NB4 (cell line): ENCODE measurements around the gene LHX4.
A peak's percentile ranks its signal among the peaks of the same experiment; 100 is the strongest.

Experiments
- DNase-seq: peaks from one replicate; pipeline ENCODE4 v3.0.0; 2010; ENCODE audit warnings: low read depth
- H3K4me3 ChIP-seq: one replicate; pipeline ENCODE4 v1.5.1; 2011; ENCODE audit warnings: mild to moderate bottlenecking, low read depth, low read length, moderate library complexity
- MYC ChIP-seq: IDR thresholded peaks from 2 replicates; pipeline ENCODE4 v1.6.1; 2011; ENCODE audit warnings: low read depth, low read length
- POLR2A ChIP-seq: IDR thresholded peaks from 2 replicates; pipeline ENCODE4 v1.6.1; 2011; ENCODE audit warnings: mild to moderate bottlenecking; ENCODE audit not compliant: insufficient read length; ENCODE audit errors: extremely low read depth
- TF ChIP-seq, protein P1 (sequence below): IDR thresholded peaks from 2 replicates; pipeline ENCODE4 v1.6.1; 2011; ENCODE audit warnings: low read depth, low read length
- TF ChIP-seq, protein P2 (sequence below): IDR thresholded peaks from one replicate; pipeline ENCODE4 v1.5.1; 2012; ENCODE audit warnings: low read depth, low read length

Gene LHX4

DNA sequence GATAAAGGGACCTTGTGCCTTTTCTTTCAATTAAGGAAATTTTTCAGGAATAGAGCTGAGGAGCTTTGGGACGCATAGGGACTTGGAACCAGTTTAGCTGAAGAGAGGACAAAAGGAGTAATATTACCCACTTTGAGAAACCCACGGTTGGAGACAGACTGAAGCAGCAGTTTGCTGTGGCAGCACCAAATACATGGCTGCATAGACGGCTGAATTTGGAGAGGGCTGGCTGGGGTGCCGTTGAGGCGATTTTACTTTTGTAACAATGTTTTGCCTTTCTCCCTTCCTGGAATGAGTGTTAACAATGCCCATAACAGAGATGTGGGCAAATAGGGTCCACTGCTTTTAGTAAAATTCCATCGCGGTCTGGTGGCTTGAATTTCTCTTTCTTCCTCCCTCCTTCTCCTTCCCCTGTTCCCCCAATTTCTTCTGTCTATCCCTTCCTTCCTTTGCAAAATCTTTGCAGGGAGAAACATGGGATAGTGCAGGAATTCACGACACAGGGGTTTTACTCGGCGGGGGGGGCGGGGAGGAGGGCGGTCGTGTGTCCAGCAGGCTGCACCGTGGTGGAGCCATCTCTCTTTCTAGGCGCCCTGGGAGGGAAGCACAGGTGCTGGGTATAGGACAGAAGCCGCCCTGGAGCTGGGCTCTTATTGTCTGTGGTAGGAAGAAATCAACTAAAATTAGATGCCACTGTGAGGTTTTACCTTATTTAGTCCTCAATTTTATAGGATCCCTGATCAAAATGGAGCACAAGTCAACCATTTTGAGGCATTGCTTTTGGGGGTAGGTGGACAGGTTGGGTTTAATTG, 6.8 kb downstream of the LHX4 start:
- no peak overlapping the region for H3K4me3 ChIP-seq
- no peak for TF ChIP-seq POLR2A
- TF ChIP-seq, protein P1, sequence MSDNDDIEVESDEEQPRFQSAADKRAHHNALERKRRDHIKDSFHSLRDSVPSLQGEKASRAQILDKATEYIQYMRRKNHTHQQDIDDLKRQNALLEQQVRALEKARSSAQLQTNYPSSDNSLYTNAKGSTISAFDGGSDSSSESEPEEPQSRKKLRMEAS: no peak
- TF ChIP-seq MYC: no peak
- TF ChIP-seq, protein P2, sequence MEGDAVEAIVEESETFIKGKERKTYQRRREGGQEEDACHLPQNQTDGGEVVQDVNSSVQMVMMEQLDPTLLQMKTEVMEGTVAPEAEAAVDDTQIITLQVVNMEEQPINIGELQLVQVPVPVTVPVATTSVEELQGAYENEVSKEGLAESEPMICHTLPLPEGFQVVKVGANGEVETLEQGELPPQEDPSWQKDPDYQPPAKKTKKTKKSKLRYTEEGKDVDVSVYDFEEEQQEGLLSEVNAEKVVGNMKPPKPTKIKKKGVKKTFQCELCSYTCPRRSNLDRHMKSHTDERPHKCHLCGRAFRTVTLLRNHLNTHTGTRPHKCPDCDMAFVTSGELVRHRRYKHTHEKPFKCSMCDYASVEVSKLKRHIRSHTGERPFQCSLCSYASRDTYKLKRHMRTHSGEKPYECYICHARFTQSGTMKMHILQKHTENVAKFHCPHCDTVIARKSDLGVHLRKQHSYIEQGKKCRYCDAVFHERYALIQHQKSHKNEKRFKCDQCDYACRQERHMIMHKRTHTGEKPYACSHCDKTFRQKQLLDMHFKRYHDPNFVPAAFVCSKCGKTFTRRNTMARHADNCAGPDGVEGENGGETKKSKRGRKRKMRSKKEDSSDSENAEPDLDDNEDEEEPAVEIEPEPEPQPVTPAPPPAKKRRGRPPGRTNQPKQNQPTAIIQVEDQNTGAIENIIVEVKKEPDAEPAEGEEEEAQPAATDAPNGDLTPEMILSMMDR: no peak
- DNase-seq: no peak

DNA sequence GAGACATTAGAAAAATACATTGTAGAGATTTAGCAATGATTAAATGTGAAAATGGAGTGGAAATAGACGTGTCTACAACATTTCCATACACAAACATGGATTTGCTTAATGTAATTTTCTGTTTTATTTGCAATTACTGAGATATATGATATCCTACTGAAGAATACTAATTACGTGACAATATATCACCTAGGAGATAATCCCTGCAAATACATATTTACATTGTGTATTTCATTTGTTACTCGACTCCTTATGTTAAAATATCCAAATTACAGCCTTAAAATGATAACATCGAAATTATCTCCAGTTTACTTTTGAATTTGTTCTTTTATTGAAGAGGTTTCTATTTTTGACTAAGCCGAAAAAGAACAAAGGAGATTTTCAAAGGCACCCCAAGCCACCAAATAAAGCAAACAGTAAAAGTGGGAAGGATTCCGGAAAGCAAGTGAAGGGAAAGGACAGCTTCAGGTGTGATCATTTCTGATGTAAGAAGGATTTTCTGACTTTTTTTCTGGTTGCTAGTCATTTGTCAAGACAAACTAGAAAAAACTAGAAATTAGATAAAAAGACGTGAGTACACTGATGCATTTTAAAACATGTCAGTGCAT, 7.9 kb downstream of the LHX4 start:
- no peak overlapping the region for H3K4me3 ChIP-seq
- no peak for DNase-seq
- no peak for TF ChIP-seq POLR2A
- TF ChIP-seq, protein P2: no peak
- TF ChIP-seq, protein P1: no peak
- TF ChIP-seq MYC: no peak

DNA sequence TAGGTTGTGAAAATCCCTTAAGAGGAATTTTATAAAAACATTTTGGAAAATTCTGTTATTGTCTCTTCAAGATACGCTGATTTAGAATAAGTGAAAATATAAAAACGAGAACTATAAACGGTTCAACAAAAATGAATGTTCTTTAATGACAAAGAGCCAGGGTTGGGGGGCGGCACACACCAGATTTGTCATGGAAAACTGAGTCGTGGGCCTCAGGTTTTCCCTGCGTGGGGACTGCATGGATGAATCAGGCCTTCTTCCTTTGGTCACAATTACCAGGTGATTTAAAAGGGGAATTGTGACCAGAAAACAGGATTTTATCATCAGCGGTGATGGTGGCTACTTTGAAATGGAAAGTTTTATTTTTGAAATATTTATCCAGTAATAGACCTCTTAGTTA, 8.6 kb downstream of the LHX4 start:
- no peak overlapping the region for H3K4me3 ChIP-seq
- DNase-seq: no peak
- TF ChIP-seq POLR2A (no peak), MYC (no peak)
- TF ChIP-seq, protein P1: no peak
- TF ChIP-seq, protein P2: no peak

DNA sequence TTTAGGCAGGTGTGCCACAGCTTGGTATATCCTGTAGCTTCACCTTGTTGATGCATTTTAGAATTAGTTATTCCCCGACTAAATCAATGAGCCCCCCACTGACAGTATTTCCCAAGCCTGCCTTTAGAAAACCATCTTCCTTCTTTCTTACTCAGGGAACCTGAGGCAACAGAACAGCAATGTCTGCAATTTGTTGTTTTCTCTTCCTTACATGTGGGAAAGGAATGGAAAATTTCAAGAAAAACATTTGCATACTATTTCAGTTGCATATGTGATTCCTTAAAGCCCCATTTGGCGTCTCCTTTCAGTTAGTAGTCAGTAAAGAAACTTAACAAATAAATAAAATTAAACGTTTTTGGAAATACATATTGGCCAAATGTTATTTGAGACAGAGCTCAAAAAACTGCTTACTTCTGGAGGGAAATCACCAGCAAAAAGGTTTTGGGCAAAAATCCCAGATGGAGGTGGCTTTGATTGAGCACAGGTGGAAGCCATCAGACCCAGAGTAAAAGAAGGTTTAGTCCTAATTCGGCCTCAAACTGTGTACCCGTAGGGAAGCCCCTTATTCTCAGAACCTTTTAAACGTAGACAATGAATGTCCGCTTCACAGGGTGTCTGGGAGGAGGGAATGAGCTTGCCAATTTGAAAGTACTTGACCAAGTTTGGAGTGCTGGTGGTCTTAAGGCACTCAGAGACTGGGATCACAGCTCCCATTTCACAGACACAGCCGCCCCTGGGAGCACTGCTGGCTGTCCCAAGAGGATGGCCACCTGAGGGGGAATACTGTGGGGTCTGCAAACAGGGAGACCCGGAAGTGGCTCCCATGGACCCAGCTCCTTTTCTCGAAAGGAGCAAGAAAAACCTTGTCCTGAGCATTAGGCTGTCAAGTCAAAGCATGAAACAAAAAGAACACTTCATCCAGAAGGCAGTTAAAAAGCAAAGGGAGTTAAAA, 9.4 kb downstream of the LHX4 start:
- no peak for DNase-seq
- TF ChIP-seq, protein P2: no peak
- TF ChIP-seq, protein P1: no peak
- TF ChIP-seq MYC: no peak
- no peak overlapping the region for H3K4me3 ChIP-seq

DNA sequence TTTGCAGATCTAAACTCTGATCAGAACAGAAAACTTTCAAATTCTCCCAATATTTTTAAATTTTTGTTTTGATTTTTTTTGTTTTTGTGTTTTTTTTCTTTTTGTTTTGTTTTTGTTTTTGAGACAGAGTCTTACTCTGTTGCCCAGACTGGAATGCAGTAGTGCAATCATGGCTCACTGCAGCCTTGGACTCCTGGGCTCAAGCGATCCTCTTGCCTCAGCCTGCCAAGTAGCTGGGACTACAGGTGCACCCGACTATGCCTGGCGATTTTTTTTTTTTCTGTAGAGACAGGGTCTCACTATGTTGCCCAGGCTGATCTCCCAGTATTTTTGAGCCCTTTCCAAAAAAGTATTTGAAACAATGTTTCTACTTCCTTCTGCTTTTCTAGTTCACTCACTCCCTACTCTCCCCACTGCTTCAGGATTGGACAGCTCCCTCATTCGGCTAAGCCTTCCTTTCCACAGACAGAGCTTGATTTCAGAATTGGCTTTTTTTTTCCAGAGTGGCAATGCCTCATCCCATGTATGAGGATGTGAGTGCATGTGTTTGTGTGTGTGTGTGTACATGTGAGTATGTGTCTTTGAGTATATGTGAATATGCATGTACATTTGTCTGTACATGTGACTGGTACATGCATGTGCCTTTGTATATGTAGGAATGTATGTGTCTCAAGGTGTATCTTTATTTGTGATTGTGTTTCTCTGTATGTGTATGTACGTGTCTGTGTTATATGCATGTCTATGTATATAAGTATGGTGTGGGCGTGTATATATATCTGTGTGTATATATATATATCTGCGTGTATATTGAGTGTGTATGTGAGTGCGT, 11.9 kb downstream of the LHX4 start:
- TF ChIP-seq, protein P1: no peak
- TF ChIP-seq POLR2A (no peak), MYC (no peak)
- TF ChIP-seq, protein P2: no peak
- peak; percentile 41 for DNase-seq
- H3K4me3 ChIP-seq: no peak overlapping the region
